DOHH2 (cell line): Measurements from ENCODE around the gene CAMK2D.

Experiments
- H3F3A ChIP-seq: fragments of 200-600 bp; sonication (generic), shearing (Covaris generic); 2 replicates; pipeline ENCODE4 v1.6.0; 2016; ENCODE audit warnings: antibody characterized with exemption, mild to moderate bottlenecking; ENCODE audit not compliant: control insufficient read depth, insufficient read depth
- H3K27ac ChIP-seq: fragments of 200-600 bp; sonication (generic); 2 replicates; pipeline ENCODE4 v1.5.1; 2014; ENCODE audit warnings: low read depth, mild to moderate bottlenecking, low read length, moderate library complexity
- H3K27me3 ChIP-seq: fragments of 200-600 bp; sonication (generic); 2 replicates; pipeline ENCODE4 v1.6.1; 2014; ENCODE audit warnings: mild to moderate bottlenecking, low read length, mixed read lengths; ENCODE audit not compliant: control insufficient read depth
- H3K36me3 ChIP-seq: fragments of 200-600 bp; sonication (generic); 2 replicates; pipeline ENCODE4 v1.6.1; 2014; ENCODE audit warnings: mild to moderate bottlenecking, low read length, moderate library complexity, mixed read lengths; ENCODE audit not compliant: control insufficient read depth
- H3K4me1 ChIP-seq: fragments of 200-600 bp; sonication (generic); 2 replicates; pipeline ENCODE4 v1.6.1; 2014; ENCODE audit warnings: mild to moderate bottlenecking, low read length, mixed read lengths; ENCODE audit not compliant: control insufficient read depth
- H3K4me2 ChIP-seq: fragments of 200-600 bp; sonication (generic); 2 replicates; pipeline ENCODE4 v1.6.0; 2014; ENCODE audit warnings: mild to moderate bottlenecking, low read length, moderate library complexity
- H3K4me3 ChIP-seq: fragments of 200-600 bp; sonication (generic); 2 replicates; pipeline ENCODE4 v1.5.1; 2014; ENCODE audit warnings: mild to moderate bottlenecking, low read length, mixed read lengths
- H3K79me2 ChIP-seq: fragments of 200-600 bp; sonication (generic); 2 replicates; pipeline ENCODE4 v1.6.1; 2014; ENCODE audit warnings: mild to moderate bottlenecking, low read length, mixed read lengths; ENCODE audit not compliant: control insufficient read depth
- H3K9me2 ChIP-seq: fragments of 200-600 bp; sonication (generic); replicated peaks from 2 replicates; pipeline ENCODE4 v1.6.1; 2014; ENCODE audit warnings: mild to moderate bottlenecking, low read length, mixed read lengths; ENCODE audit not compliant: control insufficient read depth
- H3K9me3 ChIP-seq: fragments of 200-600 bp; sonication (generic); 2 replicates; pipeline ENCODE4 v1.6.1; 2014; ENCODE audit warnings: antibody characterized with exemption, low read length, mixed read lengths; ENCODE audit not compliant: control insufficient read depth, insufficient read depth
- H4K20me1 ChIP-seq: fragments of 200-600 bp; sonication (generic); 2 replicates; pipeline ENCODE4 v1.6.0; 2014; ENCODE audit warnings: low read depth, mild to moderate bottlenecking, antibody characterized with exemption, low read length, moderate library complexity; ENCODE audit not compliant: control insufficient read depth, insufficient read depth
- CTCF ChIP-seq: fragments of 200-600 bp; sonication (generic); IDR thresholded peaks from one replicate; pipeline ENCODE4 v1.5.1; 2014; ENCODE audit warnings: antibody characterized with exemption, mild to moderate bottlenecking, low read depth, low read length; ENCODE audit not compliant: poor library complexity, severe bottlenecking
- EZH2phosphoT487 ChIP-seq: fragments of 200-600 bp; sonication (generic); IDR thresholded peaks from 2 replicates; pipeline ENCODE4 v1.6.1; 2017; ENCODE audit warnings: borderline replicate concordance, mild to moderate bottlenecking, antibody characterized with exemption, low read length, moderate library complexity, mixed read lengths

The CAMK2D gene

GRCh38 chr4:113449410-113449974 lies 312.0 kb downstream of the CAMK2D start:
- peaks cover 3% of the 10 kb centered on the region; the same call in 1 of the 2 replicates for H3K27me3 ChIP-seq
- H3K36me3 ChIP-seq: peaks cover 18% of the 10 kb centered on the region
- no peak overlapping the region for H3K4me2 ChIP-seq
- H3K9me3 ChIP-seq: no peaks in the 10 kb centered on the region
- no peak overlapping the region for H3K27ac ChIP-seq
- peaks cover 9% of the 10 kb centered on the region; the same call in 1 of the 2 replicates for H3F3A ChIP-seq
- H4K20me1 ChIP-seq: no peaks in the 10 kb centered on the region
- peaks cover 18% of the 10 kb centered on the region for H3K4me1 ChIP-seq
- H3K9me2 ChIP-seq: no peaks in the 10 kb centered on the region
- no peak overlapping the region for H3K4me3 ChIP-seq
- TF ChIP-seq EZH2phosphoT487 (no peak), CTCF (no peak)
- H3K79me2 ChIP-seq: no peaks in the 10 kb centered on the region

GRCh38 chr4:113447769-113448168 lies 313.8 kb downstream of the CAMK2D start:
- Histone ChIP-seq H3K27ac (no peak overlapping the region), H3K4me2 (no peak overlapping the region; the same call in 1 of the 2 replicates), H3K4me1 (0 out of 2 replicates have a peak, but pooled peaks cover 3% of the 10 kb centered on the region), H3K27me3 (peaks cover 3% of the 10 kb centered on the region; the same call in 1 of the 2 replicates), H3K36me3 (peaks cover 3% of the 10 kb centered on the region), H3K9me2 (no peaks in the 10 kb centered on the region), H3K79me2 (no peaks in the 10 kb centered on the region), H3K4me3 (no peak overlapping the region), H3F3A (peaks cover 9% of the 10 kb centered on the region; the same call in 1 of the 2 replicates), H4K20me1 (no peaks in the 10 kb centered on the region), H3K9me3 (no peaks in the 10 kb centered on the region)
- TF ChIP-seq CTCF (no peak), EZH2phosphoT487 (no peak)

GRCh38 chr4:113447061-113447460 lies 314.5 kb downstream of the CAMK2D start:
- Histone ChIP-seq H3K36me3 (peaks cover under 1% of the 10 kb centered on the region; the same call in 1 of the 2 replicates), H3F3A (peaks cover 9% of the 10 kb centered on the region; the same call in 1 of the 2 replicates), H3K4me1 (0 out of 2 replicates have a peak, but pooled peaks cover 3% of the 10 kb centered on the region), H3K27me3 (peaks cover 3% of the 10 kb centered on the region; the same call in 1 of the 2 replicates), H3K4me3 (no peak overlapping the region), H3K79me2 (no peaks in the 10 kb centered on the region), H3K27ac (no peak overlapping the region), H3K9me3 (no peaks in the 10 kb centered on the region), H4K20me1 (no peaks in the 10 kb centered on the region), H3K9me2 (no peaks in the 10 kb centered on the region), H3K4me2 (no peak overlapping the region)
- no peak for TF ChIP-seq EZH2phosphoT487
- TF ChIP-seq CTCF: no peak
